DOHH2 (cell line): ENCODE measurements around the gene MINK1.

ENCODE experiments used
- EZH2phosphoT487 ChIP-seq: fragments of 200-600 bp; sonication (generic); IDR thresholded peaks from 2 replicates; pipeline ENCODE4 v1.6.1; 2017; ENCODE audit warnings: borderline replicate concordance, mild to moderate bottlenecking, antibody characterized with exemption, low read length, moderate library complexity, mixed read lengths
- TF ChIP-seq, protein P1 (sequence below): fragments of 200-600 bp; sonication (generic); IDR thresholded peaks from one replicate; pipeline ENCODE4 v1.5.1; 2014; ENCODE audit warnings: antibody characterized with exemption, mild to moderate bottlenecking, low read depth, low read length; ENCODE audit not compliant: poor library complexity, severe bottlenecking

DNA sequence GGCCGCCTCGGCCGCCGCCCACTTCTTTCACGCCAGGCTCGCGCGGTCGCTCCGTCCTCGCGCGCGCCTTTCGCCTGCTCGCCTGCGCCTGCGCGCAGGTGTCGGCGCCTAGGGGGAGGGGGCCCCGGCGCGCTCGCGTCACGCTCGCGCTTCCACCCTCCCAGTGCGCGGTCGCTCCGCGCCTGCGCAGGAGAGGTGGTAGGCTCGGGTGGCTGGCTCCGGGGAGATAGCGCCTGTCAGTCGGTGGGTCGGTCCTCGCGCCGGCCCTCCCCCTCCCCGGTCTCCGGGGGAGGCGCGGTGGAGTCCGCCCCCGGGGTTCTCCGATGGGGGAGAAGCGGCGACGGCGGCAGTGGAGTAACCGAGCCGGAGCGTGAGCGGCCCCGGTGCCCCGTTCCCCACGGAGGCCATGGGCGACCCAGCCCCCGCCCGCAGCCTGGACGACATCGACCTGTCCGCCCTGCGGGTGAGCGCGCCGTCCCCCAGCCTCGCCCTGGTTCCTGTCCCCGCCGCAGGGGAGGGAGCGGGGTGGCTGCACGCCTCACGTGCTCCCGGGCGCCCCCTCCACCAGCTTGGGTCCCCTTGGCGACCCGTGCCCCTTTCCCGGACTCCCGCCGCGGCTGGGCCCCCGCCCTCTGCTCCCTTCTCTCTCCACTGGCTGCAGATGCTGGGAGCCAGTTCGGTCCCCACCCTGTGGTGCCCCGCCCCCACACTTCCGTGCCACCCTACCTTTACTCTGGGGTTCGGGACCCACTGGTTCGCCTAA is at the start of gene MINK1:
- TF ChIP-seq, protein P1, sequence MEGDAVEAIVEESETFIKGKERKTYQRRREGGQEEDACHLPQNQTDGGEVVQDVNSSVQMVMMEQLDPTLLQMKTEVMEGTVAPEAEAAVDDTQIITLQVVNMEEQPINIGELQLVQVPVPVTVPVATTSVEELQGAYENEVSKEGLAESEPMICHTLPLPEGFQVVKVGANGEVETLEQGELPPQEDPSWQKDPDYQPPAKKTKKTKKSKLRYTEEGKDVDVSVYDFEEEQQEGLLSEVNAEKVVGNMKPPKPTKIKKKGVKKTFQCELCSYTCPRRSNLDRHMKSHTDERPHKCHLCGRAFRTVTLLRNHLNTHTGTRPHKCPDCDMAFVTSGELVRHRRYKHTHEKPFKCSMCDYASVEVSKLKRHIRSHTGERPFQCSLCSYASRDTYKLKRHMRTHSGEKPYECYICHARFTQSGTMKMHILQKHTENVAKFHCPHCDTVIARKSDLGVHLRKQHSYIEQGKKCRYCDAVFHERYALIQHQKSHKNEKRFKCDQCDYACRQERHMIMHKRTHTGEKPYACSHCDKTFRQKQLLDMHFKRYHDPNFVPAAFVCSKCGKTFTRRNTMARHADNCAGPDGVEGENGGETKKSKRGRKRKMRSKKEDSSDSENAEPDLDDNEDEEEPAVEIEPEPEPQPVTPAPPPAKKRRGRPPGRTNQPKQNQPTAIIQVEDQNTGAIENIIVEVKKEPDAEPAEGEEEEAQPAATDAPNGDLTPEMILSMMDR, result no peak
- no peak for TF ChIP-seq EZH2phosphoT487
